Thyroid gland (tissue), 4 donors: Measurements from ENCODE around the gene LGR4. TPM values are rescaled to one million over a fixed set of nuclear protein-coding genes. Genes with fewer than 3 reads are reported as not detected.

ENCODE experiments used
- DNase-seq, 2 donors: peaks; one replicate each; pipeline ENCODE4 v3.0.0-alpha.2; 2019
- H3K27ac ChIP-seq, 3 donors: fragments of 200-600 bp; sonication (generic); 1 replicate in 2 of 3; 2 replicates in 1 of 3; pipeline ENCODE4 v1.5.1; 2016 to 2019; ENCODE audit warnings: mild to moderate bottlenecking in 1 of 3, moderate library complexity in 1 of 3
- H3K27me3 ChIP-seq: fragments of 200-600 bp; sonication (generic); one replicate; pipeline ENCODE4 v1.5.1; 2019
- H3K36me3 ChIP-seq, 2 donors: fragments of 200-600 bp; sonication (generic); one replicate each; pipeline ENCODE4 v1.5.1; 2016 to 2019
- H3K4me1 ChIP-seq, 2 donors: fragments of 200-600 bp; sonication (generic); one replicate each; pipeline ENCODE4 v1.5.1; 2017 to 2019
- H3K4me3 ChIP-seq, 3 donors: fragments of 200-600 bp; sonication (generic); replicated peaks in 1 of 3; 1 replicate in 2 of 3; 2 replicates in 1 of 3; pipeline ENCODE4 v1.5.1; 2016; ENCODE audit warnings: mild to moderate bottlenecking in 1 of 3
- H3K9me3 ChIP-seq: fragments of 200-600 bp; sonication (generic); one replicate; pipeline ENCODE4 v1.5.1; 2017
- POLR2A ChIP-seq, 2 donors: fragments of 450-650 bp; IDR thresholded peaks; one replicate each; pipeline ENCODE4 v1.6.1; 2017; ENCODE audit warnings: antibody characterized with exemption in 2 of 2, mild to moderate bottlenecking in 2 of 2, moderate library complexity in 1 of 2
- WGBS, 2 donors: methylation state at CpG; one replicate each; pipeline ENCODE4 v1.1.5; 2017; 5-methylcytosine and 5-hydroxymethylcytosine counted together
- intact Hi-C: fragments of 100-400 bp; cut with DNase I; formaldehyde crosslinking; loops from one replicate; pipeline ENCODE4 v1.15.1; 2023
- total RNA-seq, 4 donors: library from RNA; depleted of rRNA; stranded (reverse); fragments of >200 nt; gene quantifications; one replicate each; pipeline ENCODE4 v1.2.3, GENCODE V29; 2016
- TF ChIP-seq, protein P1 (sequence below), 6 experiments: fragments of 200-600 bp in 3 of 6; fragments of 450-650 bp in 3 of 6; sonication (generic) in 3 of 6; IDR thresholded peaks; one replicate each; pipeline ENCODE4 v1.5.1; 2016 to 2019; ENCODE audit warnings: antibody characterized with exemption in 6 of 6, mild to moderate bottlenecking in 2 of 6, inconsistent platforms in 1 of 6, moderate library complexity in 1 of 6

The LGR4 gene
- total RNA-seq, 4 donors from 2014 or later: 40.8 to 62.1 (median 50.2) TPM

DNA sequence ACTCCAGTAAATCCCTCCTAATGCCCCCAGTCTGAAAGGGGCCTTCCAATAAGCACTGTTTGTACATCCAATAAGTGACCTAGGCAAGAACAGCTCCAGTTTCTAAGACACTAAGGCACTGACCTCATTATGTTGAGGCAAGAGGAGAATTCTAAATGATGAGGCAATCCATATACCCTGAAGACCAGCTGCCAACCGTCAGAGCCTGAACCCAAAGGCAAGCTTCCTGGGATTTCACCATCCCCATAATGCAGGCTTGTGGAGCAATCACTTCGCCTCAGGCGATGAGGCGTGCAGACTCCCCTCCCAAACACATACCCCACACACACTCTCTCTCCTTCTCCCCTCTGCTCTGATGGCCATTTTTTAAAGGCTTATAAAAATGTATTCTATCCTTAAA is 49.5 kb downstream of the LGR4 start:
- no peak for DNase-seq
- TF ChIP-seq, protein P1, sequence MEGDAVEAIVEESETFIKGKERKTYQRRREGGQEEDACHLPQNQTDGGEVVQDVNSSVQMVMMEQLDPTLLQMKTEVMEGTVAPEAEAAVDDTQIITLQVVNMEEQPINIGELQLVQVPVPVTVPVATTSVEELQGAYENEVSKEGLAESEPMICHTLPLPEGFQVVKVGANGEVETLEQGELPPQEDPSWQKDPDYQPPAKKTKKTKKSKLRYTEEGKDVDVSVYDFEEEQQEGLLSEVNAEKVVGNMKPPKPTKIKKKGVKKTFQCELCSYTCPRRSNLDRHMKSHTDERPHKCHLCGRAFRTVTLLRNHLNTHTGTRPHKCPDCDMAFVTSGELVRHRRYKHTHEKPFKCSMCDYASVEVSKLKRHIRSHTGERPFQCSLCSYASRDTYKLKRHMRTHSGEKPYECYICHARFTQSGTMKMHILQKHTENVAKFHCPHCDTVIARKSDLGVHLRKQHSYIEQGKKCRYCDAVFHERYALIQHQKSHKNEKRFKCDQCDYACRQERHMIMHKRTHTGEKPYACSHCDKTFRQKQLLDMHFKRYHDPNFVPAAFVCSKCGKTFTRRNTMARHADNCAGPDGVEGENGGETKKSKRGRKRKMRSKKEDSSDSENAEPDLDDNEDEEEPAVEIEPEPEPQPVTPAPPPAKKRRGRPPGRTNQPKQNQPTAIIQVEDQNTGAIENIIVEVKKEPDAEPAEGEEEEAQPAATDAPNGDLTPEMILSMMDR (IDR thresholded peaks at IDR 0.05): no peak
- TF ChIP-seq POLR2A (IDR thresholded peaks at IDR 0.05): no peak
- H3K36me3 ChIP-seq: no peaks in the 10 kb centered on the region
- intact Hi-C loops: no loop called here
- no peaks in the 10 kb centered on the region for H3K9me3 ChIP-seq
- WGBS, 2 donors: 88 to 92% methylated on average over 4 of the region's 4 CpGs
- H3K27me3 ChIP-seq: no peaks in the 10 kb centered on the region
- H3K4me3 ChIP-seq: no peak overlapping the region
- no peak overlapping the region for H3K27ac ChIP-seq
- H3K4me1 ChIP-seq: peaks cover 0 to 8% of the 10 kb centered on the region in 2 donors

DNA sequence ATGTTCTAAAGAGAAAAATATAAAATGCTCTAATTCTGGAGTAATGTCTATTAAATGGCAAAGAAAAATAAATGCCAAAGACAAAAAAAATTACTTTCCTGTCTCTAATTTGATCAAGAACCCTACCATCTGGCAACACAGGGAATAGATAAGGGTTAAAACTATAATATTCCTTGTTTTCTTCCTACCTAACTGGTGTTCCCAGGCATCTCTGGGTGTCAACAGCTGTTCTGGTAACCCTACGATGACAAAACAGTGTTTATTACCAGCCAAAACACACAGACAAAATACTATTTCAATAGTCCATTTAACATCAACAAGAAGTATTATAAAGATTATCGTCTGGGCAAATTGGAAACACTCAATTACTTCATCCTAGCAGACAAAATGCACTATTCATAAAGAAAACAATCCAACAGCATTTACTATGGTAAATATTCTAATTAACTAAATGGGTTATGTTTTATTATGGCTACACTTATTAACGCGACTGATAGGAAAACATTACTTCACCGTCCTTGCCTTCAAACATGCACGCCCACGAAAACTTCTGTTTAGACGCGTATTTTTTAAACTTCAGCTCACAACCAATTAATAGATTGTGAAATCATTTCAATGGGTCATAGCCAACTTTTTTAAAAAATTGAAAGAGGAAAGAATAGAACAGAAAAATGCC is 50.6 kb downstream of the LGR4 start:
- TF ChIP-seq, protein P1 (IDR thresholded peaks at IDR 0.05): no peak
- H3K9me3 ChIP-seq: no peaks in the 10 kb centered on the region
- no peak overlapping the region for H3K4me3 ChIP-seq
- no peaks in the 10 kb centered on the region for H3K27me3 ChIP-seq
- H3K4me1 ChIP-seq: peaks cover 0 to 8% of the 10 kb centered on the region in 2 donors
- no peaks in the 10 kb centered on the region for H3K36me3 ChIP-seq
- WGBS, 2 donors: 87 to 89% methylated on average over 9 of the region's 9 CpGs
- H3K27ac ChIP-seq: no peak overlapping the region
- DNase-seq: no peak
- intact Hi-C loops: no loop called here

DNA sequence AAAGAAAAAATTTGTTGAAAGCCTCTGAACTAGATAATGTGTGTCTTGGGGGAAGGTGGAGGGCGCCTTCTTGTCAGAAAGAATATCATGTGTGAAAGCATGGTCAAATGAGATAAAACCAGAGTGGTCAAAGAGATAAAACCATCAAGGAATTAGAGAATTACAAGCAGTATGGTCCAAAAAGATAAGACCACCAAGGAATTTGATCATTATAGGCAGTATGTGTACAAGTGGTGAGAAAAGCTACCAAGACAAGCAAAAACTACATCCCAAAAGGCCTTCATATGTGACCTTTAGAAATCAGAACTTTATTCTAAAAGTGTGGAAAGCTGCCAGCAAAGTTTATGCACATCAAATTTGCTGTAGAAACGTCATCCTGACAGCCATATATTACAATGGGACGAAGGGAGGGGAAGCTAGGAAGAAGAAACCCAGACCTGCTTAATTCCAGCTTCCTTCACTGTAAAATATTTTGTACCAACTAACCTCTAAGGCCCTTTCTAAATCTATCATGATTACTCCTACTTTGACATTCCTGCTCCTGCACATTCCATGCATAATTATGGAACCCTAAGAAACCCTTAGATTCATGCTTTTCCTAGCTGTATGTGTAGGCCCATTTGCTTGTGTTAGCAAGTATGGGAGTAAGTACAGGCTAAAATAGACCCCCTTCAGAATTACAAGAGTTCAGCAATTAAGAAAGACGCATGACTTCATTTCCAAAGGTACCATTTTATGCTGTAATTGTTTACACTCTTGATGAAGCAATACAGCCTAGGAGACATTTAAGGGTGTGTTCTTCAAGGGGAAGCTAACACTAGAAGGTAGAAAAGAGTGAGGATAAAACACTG is 51.6 kb downstream of the LGR4 start:
- no peaks in the 10 kb centered on the region for H3K27me3 ChIP-seq
- no peak overlapping the region for H3K4me3 ChIP-seq
- no peaks in the 10 kb centered on the region for H3K9me3 ChIP-seq
- no peak for TF ChIP-seq POLR2A (IDR thresholded peaks at IDR 0.05)
- TF ChIP-seq, protein P1 (IDR thresholded peaks at IDR 0.05): no peak
- DNase-seq: no peak
- H3K4me1 ChIP-seq: peaks cover 0 to 8% of the 10 kb centered on the region in 2 donors
- H3K36me3 ChIP-seq: no peaks in the 10 kb centered on the region
- 89% methylated on average over 4 of the region's 4 CpGs for WGBS, 2 donors
- intact Hi-C loops: no loop called here
- H3K27ac ChIP-seq: no peak overlapping the region

DNA sequence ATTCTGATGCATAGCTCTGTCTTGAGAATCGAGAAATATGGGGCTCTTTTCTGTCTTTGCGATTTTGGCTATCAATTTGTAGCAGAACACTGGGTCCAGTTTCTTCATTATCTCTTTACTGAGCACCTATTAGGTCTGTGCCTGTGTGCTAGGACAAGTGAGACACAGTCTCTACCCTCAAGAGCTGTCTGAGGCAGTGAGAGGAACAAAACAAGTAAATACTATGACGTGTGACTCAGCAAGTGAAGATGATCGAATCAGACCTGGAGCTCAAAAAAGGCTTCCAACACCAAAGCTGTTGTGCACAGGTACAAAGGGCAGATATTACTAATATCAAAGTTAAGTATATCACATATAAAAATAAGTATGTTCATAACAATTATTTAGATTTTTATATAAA is 52.4 kb downstream of the LGR4 start:
- DNase-seq: no peak
- Histone ChIP-seq H3K4me1 (peaks cover 0 to 8% of the 10 kb centered on the region in 2 donors), H3K36me3 (no peaks in the 10 kb centered on the region), H3K9me3 (no peaks in the 10 kb centered on the region), H3K27me3 (no peaks in the 10 kb centered on the region), H3K4me3 (no peak overlapping the region), H3K27ac (no peak overlapping the region)
- intact Hi-C loops: no loop called here
- WGBS, 2 donors: 94 to 95% methylated on average over 4 of the region's 4 CpGs
- TF ChIP-seq, protein P1 (IDR thresholded peaks at IDR 0.05): no peak
- TF ChIP-seq POLR2A (IDR thresholded peaks at IDR 0.05): no peak

GRCh38 chr11:27418356-27418755 is 54.2 kb downstream of the LGR4 start:
- Histone ChIP-seq H3K9me3 (no peaks in the 10 kb centered on the region), H3K27me3 (no peaks in the 10 kb centered on the region), H3K4me3 (no peak overlapping the region), H3K27ac (no peak overlapping the region), H3K36me3 (no peaks in the 10 kb centered on the region), H3K4me1 (peaks cover 0 to 3% of the 10 kb centered on the region in 2 donors)
- no peak for TF ChIP-seq POLR2A (IDR thresholded peaks at IDR 0.05)
- TF ChIP-seq, protein P1 (IDR thresholded peaks at IDR 0.05): no peak
- intact Hi-C loops: no loop called here
- DNase-seq: no peak
- WGBS, 2 donors: 21 to 37% methylated on average over 1 of the region's 1 CpG
